A673 (cell line): ENCODE measurements around the gene RPS29. TPM values are rescaled to one million over a fixed set of nuclear protein-coding genes. Genes with fewer than 3 reads are reported as not detected.

Source experiments
- BruUV-seq: library from RNA; stranded (reverse); fragments of 400-500 nt; replicated peaks from 2 replicates; lab custom pipeline; 2021; lab: Mats Ljungman, UMichigan
- CTCF ChIA-PET: fragments of 300-600 bp; sonication (Branson Sonifier 250); formaldehyde crosslinking; loops from one replicate; lab custom pipeline; 2022; ENCODE audit warnings: antibody characterized with exemption; lab: Charles Lee
- POLR2A ChIA-PET: fragments of 300-600 bp; sonication (Branson Sonifier 250); formaldehyde crosslinking; loops from one replicate; lab custom pipeline; 2022; ENCODE audit warnings: antibody characterized with exemption; ENCODE audit not compliant: low non-redundant PET; lab: Charles Lee
- DNase-seq: peaks from one replicate; pipeline ENCODE4 v3.0.0-alpha.2; 2015; ENCODE audit warnings: low spot score
- H3K27ac ChIP-seq: fragments of 200-600 bp; sonication (generic); 2 replicates; pipeline ENCODE4 v1.5.1; 2016; ENCODE audit warnings: mixed run types, low read depth, mild to moderate bottlenecking, mixed read lengths, antibody characterized with exemption, low read length; ENCODE audit not compliant: poor library complexity, severe bottlenecking
- H3K27me3 ChIP-seq: fragments of 200-600 bp; sonication (generic); replicated peaks from 2 replicates; pipeline ENCODE4 v1.6.1; 2017; ENCODE audit warnings: mixed run types, low read depth, mild to moderate bottlenecking, mixed read lengths, antibody characterized with exemption, low read length; ENCODE audit not compliant: insufficient read depth, poor library complexity
- H3K36me3 ChIP-seq: fragments of 200-600 bp; sonication (generic); 2 replicates; pipeline ENCODE4 v1.6.1; 2016; ENCODE audit warnings: mixed run types, mild to moderate bottlenecking, mixed read lengths, antibody characterized with exemption, low read length; ENCODE audit not compliant: insufficient read depth, poor library complexity, severe bottlenecking
- H3K4me1 ChIP-seq: fragments of 200-600 bp; sonication (generic); 2 replicates; pipeline ENCODE4 v1.6.1; 2017; ENCODE audit warnings: mixed run types, mild to moderate bottlenecking, mixed read lengths, antibody characterized with exemption, low read length; ENCODE audit not compliant: insufficient read depth, poor library complexity, severe bottlenecking
- H3K4me3 ChIP-seq: fragments of 200-600 bp; sonication (generic); 2 replicates; pipeline ENCODE4 v1.5.1; 2016; ENCODE audit warnings: low read depth, mixed run types, mild to moderate bottlenecking, mixed read lengths, low read length; ENCODE audit not compliant: poor library complexity, severe bottlenecking
- H3K9me3 ChIP-seq: fragments of 200-600 bp; sonication (generic); 2 replicates; pipeline ENCODE4 v1.6.1; 2016; ENCODE audit warnings: mixed run types, low read depth, mild to moderate bottlenecking, mixed read lengths, antibody characterized with exemption, low read length; ENCODE audit not compliant: poor library complexity, severe bottlenecking
- CTCF ChIP-seq: fragments of 300-800, 200-600 bp; sonication (generic); conservative IDR thresholded peaks from 2 replicates; pipeline ENCODE4 v1.5.1; 2017; ENCODE audit warnings: low read depth, mild to moderate bottlenecking, antibody characterized with exemption, low read length, moderate library complexity, mixed read lengths
- EZH2 ChIP-seq: fragments of 200-600 bp; sonication (generic); IDR thresholded peaks from 2 replicates; pipeline ENCODE4 v1.6.1; 2017; ENCODE audit warnings: borderline replicate concordance, low read depth, mild to moderate bottlenecking, mixed read lengths, antibody characterized with exemption, low read length; ENCODE audit not compliant: poor library complexity, severe bottlenecking
- intact Hi-C: fragments of 100-400 bp; cut with micrococcal nuclease; formaldehyde crosslinking; loops from one replicate; pipeline ENCODE4 v1.10.0; 2022; ENCODE audit not compliant: unreplicated experiment
- total RNA-seq: library from RNA; stranded (reverse); gene quantifications from 2 replicates; pipeline ENCODE4 v1.2.3, GENCODE V29; 2021

Gene RPS29
- total RNA-seq, 1 experiment from 2014 or later = 1,002 TPM

GRCh38 chr14:49551569-49551968 is 34.6 kb downstream of the RPS29 start:
- no peaks in the 10 kb centered on the region for H3K9me3 ChIP-seq
- BruUV-seq = no TSS peak
- intact Hi-C loops = loop anchor here (2.0 kb wide), 1 partner anchor 91 kb away; no protein-coding TSS in a partner anchor
- H3K27ac ChIP-seq = no peak overlapping the region
- H3K4me1 ChIP-seq = no peaks in the 10 kb centered on the region
- POLR2A ChIA-PET = no interaction called here
- CTCF ChIA-PET = no interaction called here
- no peak for DNase-seq
- no peak for TF ChIP-seq CTCF
- TF ChIP-seq EZH2 = no peak
- no peaks in the 10 kb centered on the region for H3K27me3 ChIP-seq
- no peaks in the 10 kb centered on the region for H3K36me3 ChIP-seq
- H3K4me3 ChIP-seq = no peak overlapping the region

GRCh38 chr14:49550286-49551184 is 35.6 kb downstream of the RPS29 start:
- CTCF ChIA-PET = interaction anchor here (0.7 kb wide), 1 partner anchor 89 kb away, joined by 5 read pairs; no protein-coding TSS in a partner anchor
- no peak overlapping the region for H3K4me3 ChIP-seq
- no peaks in the 10 kb centered on the region for H3K4me1 ChIP-seq
- H3K27ac ChIP-seq = no peak overlapping the region
- no peaks in the 10 kb centered on the region for H3K27me3 ChIP-seq
- peak; percentile 12 for DNase-seq
- no peaks in the 10 kb centered on the region for H3K9me3 ChIP-seq
- intact Hi-C loops = loop anchor here (2.0 kb wide), 1 partner anchor 90 kb away; no protein-coding TSS in a partner anchor
- POLR2A ChIA-PET = interaction anchor here (0.7 kb wide), 1 partner anchor 37 kb away, joined by 7 read pairs; no protein-coding TSS in a partner anchor
- H3K36me3 ChIP-seq = no peaks in the 10 kb centered on the region
- no TSS peak for BruUV-seq
- TF ChIP-seq EZH2 (no peak), CTCF (peak; percentile 52)

- intact Hi-C loops = loop anchor here (2.0 kb wide), 1 partner anchor 89 kb away; no protein-coding TSS in a partner anchor
- H3K27ac ChIP-seq = no peak overlapping the region
- H3K9me3 ChIP-seq = no peaks in the 10 kb centered on the region
- no peak overlapping the region for H3K4me3 ChIP-seq
- H3K4me1 ChIP-seq = no peaks in the 10 kb centered on the region
- peak; percentile 21 for DNase-seq
- no peaks in the 10 kb centered on the region for H3K27me3 ChIP-seq
- no TSS peak for BruUV-seq
- ChIA-PET POLR2A (no interaction called here), CTCF (no interaction called here)
- TF ChIP-seq EZH2 (no peak), CTCF (no peak)
- no peaks in the 10 kb centered on the region for H3K36me3 ChIP-seq
These were observed 36.3 kb downstream of the RPS29 start for GRCh38 chr14:49549881-49550280.
